Fibroblast of pulmonary artery (primary cell): Measurements from ENCODE around the gene F10.

Experiments used
- DNase-seq: peaks from one replicate; pipeline ENCODE4 v3.0.0-alpha.2; 2010; ENCODE audit warnings: low read depth
- H3K4me3 ChIP-seq: replicated peaks from 2 replicates; pipeline ENCODE4 v1.5.1; 2011; ENCODE audit warnings: low read depth, mild to moderate bottlenecking, control low read depth, low read length, moderate library complexity
- CTCF ChIP-seq: IDR thresholded peaks from 2 replicates; pipeline ENCODE4 v1.5.1; 2011; ENCODE audit warnings: mild to moderate bottlenecking, control low read depth, low read length, inconsistent platforms; ENCODE audit errors: missing control alignments

Gene F10

DNA sequence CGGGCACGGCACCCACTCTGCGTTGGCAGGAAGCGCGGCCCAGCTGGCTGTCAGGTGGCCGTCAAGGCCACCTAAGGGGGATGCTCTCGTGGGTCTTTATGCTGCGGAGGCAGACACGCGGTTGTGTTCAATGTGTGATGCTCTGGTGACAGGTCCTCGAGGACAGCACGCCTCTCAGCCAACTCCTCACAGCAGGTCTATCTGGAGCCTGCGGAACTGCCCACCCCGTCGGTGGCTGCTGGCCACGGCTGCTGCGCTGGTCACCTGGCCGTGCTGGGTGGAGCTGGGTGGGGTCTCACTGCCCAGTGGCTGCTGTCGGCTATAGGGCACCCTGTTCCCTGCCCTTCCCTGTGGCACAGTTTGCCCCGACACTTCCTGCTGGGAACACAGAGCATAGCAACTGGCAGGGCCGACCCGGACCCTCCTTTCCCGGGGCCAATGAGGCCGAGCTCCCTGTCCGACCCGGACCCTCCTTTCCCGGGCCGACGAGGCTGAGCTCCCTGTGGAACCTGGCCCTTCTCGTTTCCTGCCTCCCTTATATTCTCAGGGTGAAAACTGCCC is 31.3 kb upstream of the F10 start:
- no peak for DNase-seq
- H3K4me3 ChIP-seq = no peak overlapping the region
- TF ChIP-seq CTCF = no peak

DNA sequence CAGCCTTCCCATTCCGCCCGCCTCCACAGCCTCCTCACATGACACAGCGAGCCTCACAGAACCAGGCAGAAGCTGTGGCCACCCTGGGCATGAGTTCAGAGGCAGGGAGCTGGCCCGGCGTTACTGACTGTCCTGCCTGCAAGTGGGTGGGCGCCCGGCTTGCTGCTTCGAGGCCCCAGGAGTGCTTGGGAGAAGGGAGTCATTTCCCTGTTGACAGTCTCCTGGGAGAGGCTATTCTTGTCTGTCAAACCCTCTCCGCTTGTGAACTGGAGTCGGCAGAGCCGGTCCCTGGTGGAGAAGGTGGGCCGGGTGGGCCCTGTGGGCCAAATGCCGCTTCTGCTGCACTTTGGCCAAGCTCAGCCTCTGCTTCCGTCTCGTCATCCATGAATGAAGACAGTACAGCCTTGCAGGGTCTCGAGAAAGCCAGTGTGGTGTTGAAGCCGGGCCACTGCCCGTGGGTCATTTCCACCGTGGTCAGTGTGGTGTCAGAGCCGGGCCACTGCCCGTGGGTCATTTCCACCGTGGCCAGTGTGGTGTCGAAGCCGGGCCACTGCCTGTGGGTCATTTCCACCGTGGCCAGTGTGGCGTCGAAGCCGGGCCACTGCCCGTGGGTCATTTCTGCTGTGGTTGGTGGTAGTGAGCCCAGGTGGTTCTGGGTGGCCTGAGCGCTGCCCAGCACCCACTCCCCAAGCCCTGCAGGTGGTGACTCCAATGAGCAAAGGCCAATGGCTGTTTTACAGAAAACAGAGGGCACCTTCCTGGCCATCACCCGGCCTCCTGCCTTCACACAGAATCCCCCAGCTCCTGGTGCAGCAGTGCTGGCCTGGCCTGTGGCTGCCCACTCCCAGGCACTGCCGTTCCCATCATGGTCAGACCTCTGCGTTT is 30.5 kb upstream of the F10 start:
- TF ChIP-seq CTCF = no peak
- no peak overlapping the region for H3K4me3 ChIP-seq
- no peak for DNase-seq

GRCh38 chr13:113092776-113093579 is 29.6 kb upstream of the F10 start:
- no peak for DNase-seq
- TF ChIP-seq CTCF = no peak
- no peak overlapping the region for H3K4me3 ChIP-seq

DNA sequence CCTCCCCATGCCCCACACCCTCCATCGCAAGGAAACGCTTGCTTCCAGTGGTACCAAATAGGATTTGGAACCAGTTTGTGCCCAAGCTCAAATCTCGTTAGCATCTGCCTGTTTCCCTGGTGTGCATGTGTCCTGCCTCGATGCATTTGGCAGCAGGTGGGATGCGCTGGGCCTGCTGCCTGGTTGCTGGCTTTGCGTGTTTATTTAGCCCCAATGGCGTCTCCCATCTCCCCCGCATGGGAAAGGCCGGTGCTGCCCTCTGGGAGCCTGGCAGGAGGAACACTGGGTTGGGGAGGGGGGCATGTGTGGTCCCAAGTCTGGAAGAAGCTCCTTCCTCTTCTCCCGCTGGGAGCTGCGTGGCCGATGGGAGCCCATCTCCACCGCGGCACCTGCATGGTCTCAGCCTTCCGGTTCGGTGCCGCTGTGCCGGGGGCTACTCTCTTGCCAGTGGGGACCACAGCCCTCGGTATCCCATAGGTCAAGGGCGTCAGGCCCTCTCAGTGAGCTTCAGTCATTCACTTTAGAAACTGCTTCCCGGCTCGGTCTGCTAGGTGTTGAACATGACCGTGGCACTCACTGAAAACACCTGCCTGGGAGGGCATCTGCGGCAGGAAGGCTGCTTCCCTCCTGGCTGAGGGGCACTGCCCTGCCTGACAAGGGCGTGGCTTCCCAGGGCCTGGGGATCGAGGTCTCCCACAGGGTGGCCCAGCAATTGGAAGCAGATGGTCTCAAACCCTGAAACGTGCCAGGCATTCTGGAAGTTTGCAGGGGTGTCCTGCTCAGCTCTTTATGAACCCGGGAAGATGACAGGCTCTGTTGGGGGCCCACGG is 28.8 kb upstream of the F10 start:
- TF ChIP-seq CTCF = no peak
- no peak for DNase-seq
- H3K4me3 ChIP-seq = no peak overlapping the region

DNA sequence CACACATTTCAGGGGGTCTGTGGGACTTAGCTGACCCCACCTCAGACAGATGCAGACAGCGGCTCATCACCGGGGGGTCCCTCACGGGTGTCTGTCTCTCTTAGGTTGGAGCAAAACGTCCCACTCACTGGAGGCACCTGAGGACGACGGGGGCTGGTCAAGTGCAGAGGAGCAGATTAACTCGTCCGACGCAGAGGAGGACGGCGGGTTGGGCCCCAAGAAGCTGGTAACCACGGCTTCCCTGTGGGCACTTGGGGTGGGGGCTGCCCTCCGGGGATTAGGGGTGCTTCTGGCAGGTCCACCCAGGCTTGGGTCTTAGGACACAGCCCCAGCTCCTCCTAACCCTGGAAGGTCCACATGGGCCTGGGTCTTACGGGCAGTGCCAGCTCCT is 28.2 kb upstream of the F10 start:
- TF ChIP-seq CTCF = no peak
- no peak for DNase-seq
- no peak overlapping the region for H3K4me3 ChIP-seq
